GM10266 (cell line): ENCODE measurements around the gene IFFO2.
A peak's percentile ranks its signal among the peaks of the same experiment; 100 is the strongest.

Experiments
- DNase-seq: peaks from one replicate; pipeline ENCODE4 v3.0.0; 2012; ENCODE audit errors: extremely low spot score
- CTCF ChIP-seq: IDR thresholded peaks from 2 replicates; pipeline ENCODE4 v1.5.1; 2012; ENCODE audit warnings: mild to moderate bottlenecking, low read depth; ENCODE audit not compliant: control insufficient read depth, insufficient read depth; ENCODE audit errors: missing control alignments

The IFFO2 gene

GRCh38 chr1:18907917-18908845, 48.3 kb downstream of the IFFO2 start:
- peak; percentile 38 for DNase-seq
- no peak for TF ChIP-seq CTCF

GRCh38 chr1:18907021-18907916, 49.2 kb downstream of the IFFO2 start:
- peak; percentile 76 for TF ChIP-seq CTCF
- DNase-seq, result peak; percentile 70

GRCh38 chr1:18903291-18903756, 53.2 kb downstream of the IFFO2 start:
- no peak for DNase-seq
- TF ChIP-seq CTCF, result no peak

GRCh38 chr1:18902523-18903290, 53.8 kb downstream of the IFFO2 start, which contains the start of gene ALDH4A1:
TSS of gene ALDH4A1 (minus strand) at chr1:18902555. CDS start at chr1:18902523, 32 bp downstream.
- DNase-seq, result peak; percentile 99
- TF ChIP-seq CTCF, result no peak

- peak; percentile 55 for DNase-seq
- no peak for TF ChIP-seq CTCF
Observed at GRCh38 chr1:18901952-18902522, 54.4 kb downstream of the IFFO2 start.

- no peak for DNase-seq
- TF ChIP-seq CTCF, result no peak
Observed at GRCh38 chr1:18901147-18901951, 55.1 kb downstream of the IFFO2 start.
